A549 treated with dexamethasone at 1 μM for 4 hours (cell line): ENCODE data around the gene MGME1. TPM values are rescaled to one million over a fixed set of nuclear protein-coding genes. Genes with fewer than 3 reads are reported as not detected.

Source experiments
- total RNA-seq: library from RNA; stranded (reverse); fragments of 200-300 nt; extraction: Qiagen RNA extraction; gene quantifications from 5 replicates; pipeline ENCODE4 v1.2.3, GENCODE V29; 2022

MGME1 gene, protein sequence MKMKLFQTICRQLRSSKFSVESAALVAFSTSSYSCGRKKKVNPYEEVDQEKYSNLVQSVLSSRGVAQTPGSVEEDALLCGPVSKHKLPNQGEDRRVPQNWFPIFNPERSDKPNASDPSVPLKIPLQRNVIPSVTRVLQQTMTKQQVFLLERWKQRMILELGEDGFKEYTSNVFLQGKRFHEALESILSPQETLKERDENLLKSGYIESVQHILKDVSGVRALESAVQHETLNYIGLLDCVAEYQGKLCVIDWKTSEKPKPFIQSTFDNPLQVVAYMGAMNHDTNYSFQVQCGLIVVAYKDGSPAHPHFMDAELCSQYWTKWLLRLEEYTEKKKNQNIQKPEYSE
- 36.8 to 45.1 TPM (median 41.1 TPM) in 5 replicates for total RNA-seq

GRCh38 chr20:17968366-17969277 lies at the start of gene MGME1, which contains the start of gene SNX5:
TSS of gene MGME1 (plus strand) at chr20:17969018. CDS start at chr20:17969860, 842 bp downstream.
TSS of gene SNX5 (minus strand) at chr20:17968794. CDS start at chr20:17968425, 369 bp downstream.

Other genes starting within 250 kb of the MGME1 start
- gene SNX5, start 224 bp upstream of the MGME1 start, total RNA-seq: 233 to 245 TPM (median 238 TPM) in 5 replicates
- 0.21 to 0.43 TPM (median 0.33 TPM) in 4 of 5 replicates, not detected in the other for gene OVOL2, start 88.9 kb downstream of the MGME1 start, total RNA-seq
- gene KAT14, start 168.8 kb downstream of the MGME1 start, total RNA-seq: 9.7 to 11.3 TPM (median 10.3 TPM) in 5 replicates
- gene PET117, start 168.8 kb downstream of the MGME1 start, total RNA-seq: 20.3 to 30.4 TPM (median 24.8 TPM) in 5 replicates